Activated CD4-positive, alpha-beta T cell treated with anti-CD3 and anti-CD28 coated beads, Interleukin-2, Interleukin-6, amounts not matched to agents 100 ng/mL and 50 ng/mL, durations not matched to agents 16 hours and 8 hours (primary cell): ENCODE data around the gene OTOP2.

Experiments
- DNase-seq: peaks from one replicate; pipeline ENCODE4 v3.0.0-alpha.2; 2020

The OTOP2 gene, protein sequence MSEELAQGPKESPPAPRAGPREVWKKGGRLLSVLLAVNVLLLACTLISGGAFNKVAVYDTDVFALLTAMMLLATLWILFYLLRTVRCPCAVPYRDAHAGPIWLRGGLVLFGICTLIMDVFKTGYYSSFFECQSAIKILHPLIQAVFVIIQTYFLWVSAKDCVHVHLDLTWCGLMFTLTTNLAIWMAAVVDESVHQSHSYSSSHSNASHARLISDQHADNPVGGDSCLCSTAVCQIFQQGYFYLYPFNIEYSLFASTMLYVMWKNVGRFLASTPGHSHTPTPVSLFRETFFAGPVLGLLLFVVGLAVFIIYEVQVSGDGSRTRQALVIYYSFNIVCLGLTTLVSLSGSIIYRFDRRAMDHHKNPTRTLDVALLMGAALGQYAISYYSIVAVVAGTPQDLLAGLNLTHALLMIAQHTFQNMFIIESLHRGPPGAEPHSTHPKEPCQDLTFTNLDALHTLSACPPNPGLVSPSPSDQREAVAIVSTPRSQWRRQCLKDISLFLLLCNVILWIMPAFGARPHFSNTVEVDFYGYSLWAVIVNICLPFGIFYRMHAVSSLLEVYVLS

DNA sequence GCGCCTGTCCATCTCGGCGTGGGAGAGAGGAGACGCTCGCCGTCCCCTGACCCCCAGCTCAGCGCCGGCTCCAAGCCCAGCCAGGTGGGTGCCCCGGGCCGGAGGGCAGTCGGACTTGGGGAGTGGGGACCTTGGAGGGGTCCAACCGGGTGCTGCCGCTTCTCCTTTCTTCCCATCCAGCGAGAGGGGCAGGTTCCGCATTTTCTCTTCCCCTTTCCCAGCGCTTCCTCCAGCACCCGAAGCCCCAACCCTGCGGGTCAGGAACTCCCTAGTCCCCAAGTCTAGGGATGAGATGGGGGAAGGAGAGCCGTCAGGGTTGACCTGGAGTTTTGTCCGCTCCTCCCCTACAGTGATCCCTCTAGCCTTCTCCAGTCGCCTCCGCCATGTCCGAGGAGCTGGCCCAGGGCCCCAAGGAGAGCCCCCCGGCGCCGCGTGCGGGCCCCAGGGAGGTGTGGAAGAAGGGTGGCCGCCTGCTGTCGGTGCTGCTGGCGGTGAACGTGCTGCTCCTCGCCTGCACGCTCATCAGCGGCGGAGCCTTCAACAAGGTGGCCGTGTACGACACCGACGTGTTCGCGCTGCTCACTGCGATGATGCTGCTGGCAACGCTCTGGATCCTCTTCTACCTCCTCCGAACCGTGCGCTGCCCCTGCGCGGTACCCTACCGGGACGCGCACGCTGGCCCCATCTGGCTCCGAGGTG, at the start of gene OTOP2:
Gene OTOP2 (plus strand): TSS at position 24 of the 699 bp plus-strand sequence. CDS start 360 bp downstream, at position 384.
- DNase-seq: no peak

DNA sequence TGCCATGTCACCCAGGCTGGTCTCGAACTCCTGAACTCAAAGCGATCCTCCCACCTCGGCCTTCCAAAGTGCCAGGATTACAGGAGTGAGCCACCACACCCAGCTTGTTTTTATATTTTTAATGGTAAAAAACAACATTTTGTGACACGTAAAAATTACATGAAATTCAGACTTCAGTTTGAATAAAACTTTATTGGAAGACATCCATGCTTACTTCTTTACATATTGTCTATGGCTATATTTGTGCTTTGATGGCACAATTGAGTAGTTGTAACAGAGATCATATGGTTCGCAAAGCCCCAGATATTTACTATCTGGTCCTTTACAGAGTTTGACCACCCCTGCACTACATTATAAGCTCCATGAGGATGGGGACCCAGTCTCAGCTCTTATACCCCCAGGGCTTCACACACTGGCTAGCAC, 49.4 kb upstream of the OTOP2 start:
- no peak for DNase-seq

DNA sequence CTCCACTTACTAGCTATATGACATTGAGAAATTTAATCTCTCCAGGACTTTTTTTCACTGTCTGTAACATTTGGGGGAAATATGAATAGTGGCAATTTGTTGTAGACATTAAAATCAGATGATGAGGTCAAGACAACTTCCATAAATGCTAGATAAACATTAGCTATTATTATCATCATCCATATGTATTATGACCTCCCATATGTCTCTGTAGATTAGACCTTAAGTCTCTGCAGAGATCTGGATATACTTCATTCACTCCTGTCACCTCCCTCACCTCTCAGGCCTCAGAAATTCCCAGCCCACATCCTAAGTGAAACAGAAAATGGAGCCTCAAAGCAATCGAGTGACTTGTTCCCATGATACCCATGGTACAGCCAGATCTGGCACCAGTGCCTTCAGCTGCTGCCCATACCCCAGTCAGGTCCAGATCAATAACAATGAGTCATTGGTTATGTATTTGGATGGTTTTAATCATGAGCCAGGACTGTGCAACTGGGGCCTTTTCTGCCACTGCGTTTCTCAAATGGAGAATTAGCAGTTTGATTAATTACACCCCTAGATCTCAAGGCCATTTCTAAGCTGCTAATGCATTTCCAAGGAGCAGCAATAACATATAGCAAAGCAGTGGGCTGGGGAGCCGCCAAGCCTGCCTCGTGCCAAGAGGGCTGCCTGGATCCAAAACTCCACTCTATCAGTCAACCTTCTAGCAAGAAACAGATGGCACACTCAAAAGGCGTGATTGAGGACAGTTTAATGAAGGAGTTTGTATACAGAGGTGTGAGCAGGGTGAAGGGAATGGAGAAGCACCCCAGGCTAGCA, 48.7 kb upstream of the OTOP2 start:
- DNase-seq: no peak

DNA sequence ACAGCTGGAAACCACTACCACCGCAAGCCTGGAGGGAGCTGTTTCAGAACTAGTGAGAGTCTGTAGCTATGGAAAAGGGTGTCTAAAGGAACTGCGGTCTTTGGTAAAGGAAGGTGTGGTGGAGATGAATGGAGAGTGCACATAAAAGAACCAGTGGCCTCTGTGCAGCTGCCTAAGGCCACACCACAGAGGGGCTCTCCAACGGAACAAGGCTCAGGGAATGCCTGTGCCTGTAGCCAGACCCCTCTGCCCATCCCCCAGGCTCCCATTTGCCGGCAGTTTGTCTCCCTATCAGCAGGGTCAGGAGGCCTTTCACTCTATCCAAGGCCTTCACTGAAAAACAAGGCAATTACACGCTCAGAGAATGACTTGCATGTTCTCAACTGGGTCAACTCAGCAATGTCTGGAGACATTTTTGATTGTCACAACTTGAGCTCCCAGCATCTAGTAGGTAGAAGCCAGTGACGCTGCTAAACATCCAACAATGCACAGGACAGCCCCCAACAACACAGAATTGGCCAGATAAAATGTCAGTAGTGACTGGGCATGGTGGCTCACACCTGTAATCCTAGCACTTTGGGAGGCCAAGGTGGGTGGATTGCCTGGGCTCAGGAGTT, 48.0 kb upstream of the OTOP2 start:
- no peak for DNase-seq

DNA sequence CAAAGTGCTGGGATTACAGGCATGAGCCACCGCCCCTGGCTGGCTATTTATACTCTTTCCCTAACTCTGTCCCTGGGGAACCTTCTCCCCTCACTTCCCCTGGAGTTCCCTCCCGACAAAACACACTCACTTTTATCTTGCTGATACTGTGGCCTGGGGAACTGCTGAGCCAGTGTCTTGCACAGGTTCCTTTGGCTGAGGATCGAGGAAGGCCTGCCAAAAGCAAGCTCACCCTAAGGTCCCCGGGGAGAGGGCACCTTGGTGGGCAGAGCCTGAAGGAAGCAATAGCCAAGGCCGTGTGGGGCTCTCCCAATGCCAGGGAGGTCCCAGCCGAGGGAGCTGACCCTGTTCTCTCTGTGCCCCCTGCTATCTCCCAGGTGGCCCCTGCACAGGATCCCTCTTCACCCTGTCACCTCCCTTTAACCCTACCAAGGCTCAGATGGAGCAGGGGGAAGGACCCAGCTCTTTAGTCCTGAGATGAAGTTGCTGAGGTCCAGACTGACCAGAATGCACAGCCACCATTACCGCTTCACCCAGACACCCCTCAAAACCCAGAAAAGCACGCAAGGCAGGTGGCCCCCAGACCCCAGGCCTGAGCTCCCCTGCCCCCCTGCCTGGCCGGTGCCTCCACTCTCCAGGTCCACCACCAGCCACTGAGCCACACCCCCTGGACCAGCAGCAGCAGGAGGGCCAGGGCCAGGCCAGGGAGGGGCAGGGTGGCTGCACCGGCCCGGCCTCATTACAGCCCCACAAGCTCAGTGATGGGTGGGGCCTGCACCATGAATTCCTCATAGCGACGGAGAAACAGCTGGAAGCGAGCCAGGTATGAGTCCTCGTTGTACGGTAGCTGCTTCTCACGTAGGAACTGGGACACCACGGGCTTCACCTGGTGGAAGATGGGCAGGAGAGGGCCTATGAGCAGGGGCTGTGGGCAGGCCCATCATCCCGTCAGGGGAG, 46.2 kb upstream of the OTOP2 start:
- no peak for DNase-seq

DNA sequence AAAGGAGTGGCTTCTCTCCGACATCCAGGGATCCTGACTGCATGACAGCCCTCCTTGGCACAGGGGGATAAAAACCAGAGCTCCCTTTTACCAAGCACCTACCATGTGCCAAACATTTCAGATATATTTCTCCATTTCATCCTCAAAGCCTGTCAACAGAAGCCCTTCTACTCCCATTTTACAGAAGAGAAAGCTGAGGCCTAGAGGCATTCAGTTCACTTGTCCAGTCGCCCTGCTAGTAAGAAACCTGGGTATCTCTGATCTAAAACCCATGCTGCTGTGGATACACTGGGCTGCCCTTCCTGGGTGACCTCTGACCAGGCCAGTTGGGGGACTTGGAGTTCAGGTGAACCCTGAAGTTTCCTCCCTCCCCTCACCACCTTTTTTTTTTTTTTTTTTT, 45.4 kb upstream of the OTOP2 start:
- DNase-seq: no peak

DNA sequence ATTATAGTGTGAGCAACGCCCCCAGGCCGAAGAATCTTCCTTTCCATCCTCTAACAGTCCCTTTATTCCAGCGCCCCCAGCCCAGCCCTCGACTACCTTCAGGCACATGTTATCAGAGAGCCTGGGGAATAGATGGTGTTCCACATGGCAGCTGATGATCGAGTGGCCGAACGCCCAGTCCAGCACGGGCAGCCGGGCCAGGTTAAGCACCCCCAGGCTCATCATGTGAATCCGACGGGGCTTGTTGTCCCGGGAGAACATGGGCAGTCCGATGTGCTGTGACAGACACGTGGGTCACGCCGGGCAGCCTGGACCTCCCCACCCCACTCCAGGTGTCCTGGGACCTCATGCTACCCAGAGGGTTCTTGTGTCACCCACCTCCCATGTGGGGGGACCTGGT, 44.8 kb upstream of the OTOP2 start:
- DNase-seq: no peak

DNA sequence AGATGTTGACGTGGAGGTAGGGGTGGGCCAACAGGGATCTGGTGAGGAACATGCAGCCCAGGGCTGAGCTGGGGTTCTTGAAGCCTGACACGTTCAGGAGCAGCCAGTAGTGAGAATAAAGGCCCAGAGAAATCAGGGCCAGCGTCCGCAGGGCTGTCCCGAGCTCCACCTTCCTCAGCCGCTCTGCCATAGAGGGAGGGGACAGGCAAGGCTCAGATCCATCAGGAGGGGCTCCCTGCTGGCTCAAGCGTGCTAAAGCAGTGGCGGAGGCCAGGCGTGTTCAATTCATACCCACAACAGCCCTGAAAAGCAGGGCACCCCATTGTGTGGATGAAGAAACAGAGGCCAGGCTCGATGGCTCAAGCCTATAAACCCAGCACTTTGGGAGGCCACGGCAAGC, 43.0 kb upstream of the OTOP2 start:
- no peak for DNase-seq

DNA sequence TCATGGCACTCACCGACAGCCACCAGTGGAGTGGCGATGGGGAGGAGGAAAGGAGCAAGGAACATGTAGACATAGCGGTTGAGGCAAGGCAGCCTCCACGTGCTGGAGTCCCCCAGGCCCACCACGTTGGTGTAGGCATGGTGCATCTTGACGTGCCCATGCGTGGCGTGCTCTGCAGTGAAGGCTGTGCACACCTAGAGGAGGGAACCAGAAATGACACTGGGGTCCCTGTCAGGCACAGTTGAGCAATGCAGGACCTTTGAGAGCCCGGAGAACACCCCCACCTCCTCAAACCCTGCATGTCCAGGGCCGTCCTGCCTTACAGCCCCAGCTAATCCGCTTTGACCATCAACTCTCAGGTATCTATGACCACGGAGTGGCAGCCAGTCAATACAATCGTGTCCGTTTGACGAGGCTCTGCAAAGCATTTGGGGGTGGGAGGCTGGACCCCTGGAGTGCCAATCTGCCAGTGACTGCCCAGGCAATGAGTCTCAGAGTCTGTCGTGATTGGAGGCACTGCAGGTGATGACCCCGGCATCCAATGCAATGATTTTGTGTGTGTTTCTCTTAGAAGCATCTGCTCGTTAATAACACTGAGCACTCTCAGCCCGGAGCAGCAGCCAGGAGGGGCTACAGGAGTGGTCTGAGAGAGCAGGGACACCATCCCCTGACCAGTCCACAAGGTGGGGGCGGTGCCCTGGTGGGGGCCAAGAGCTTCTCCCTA, 41.4 kb upstream of the OTOP2 start:
- DNase-seq: no peak

DNA sequence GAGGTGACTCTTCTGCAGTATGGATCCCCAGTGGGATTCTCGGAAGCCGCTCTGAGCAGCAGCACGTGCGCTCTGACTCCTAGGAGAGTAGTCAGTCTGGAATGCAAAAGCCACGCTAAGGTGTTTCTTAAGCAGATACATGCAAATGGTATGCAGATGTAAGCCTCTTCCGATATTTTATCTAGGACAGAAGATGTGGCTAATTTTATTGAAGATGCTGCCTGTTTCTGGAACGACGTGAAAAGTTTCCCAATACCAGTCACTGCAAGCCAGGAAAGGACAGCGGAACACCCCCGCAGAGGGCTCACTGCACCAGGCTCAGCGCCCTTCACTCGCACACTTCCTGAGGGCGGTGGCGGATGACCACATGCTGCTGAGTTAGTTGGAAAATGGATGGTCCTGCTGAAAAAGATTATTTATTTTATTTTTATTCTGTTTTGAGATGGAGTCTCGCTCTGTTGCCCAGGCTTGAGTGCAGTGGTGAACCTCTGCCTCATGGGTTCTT, 40.8 kb upstream of the OTOP2 start:
- DNase-seq: no peak

DNA sequence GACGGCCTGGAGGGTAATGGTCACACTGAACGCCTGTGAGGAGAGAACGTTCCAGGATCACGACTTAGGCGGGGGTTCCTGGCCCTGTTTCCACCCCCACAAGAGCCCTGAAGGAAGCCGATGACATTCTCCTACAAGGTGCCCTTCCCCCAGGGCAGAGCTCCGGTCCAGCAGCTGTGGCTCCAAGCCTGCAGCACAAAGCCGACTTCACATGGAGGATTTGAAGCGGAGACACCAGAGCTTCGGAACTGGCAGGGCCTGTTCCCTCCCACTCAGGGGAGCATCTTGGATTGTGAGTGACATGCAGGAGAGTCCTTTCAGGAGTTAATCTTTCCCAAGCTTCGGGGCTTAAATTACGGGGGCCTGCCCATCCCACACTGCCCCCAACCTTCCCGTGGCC, 35.6 kb upstream of the OTOP2 start:
- DNase-seq: no peak

DNA sequence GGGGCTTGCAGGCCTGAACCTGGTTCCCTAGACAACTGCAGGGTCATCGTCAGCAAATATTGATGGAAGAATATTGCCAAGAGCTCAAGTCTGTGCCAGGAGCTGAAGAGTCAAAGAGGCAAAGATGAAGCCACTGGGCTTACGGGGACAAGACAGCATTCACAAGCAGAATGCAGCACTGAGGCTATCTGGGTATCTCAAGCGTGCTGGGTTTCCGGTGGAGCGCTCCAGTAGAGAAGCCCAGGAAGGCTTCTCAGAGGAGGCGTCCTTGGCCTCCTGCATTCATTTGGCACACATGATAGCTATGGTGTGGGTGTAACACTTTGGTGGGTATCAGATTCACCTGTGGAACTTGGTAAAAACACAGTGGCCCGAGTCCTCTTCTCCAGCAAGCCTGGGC, 33.5 kb upstream of the OTOP2 start:
- DNase-seq: no peak

DNA sequence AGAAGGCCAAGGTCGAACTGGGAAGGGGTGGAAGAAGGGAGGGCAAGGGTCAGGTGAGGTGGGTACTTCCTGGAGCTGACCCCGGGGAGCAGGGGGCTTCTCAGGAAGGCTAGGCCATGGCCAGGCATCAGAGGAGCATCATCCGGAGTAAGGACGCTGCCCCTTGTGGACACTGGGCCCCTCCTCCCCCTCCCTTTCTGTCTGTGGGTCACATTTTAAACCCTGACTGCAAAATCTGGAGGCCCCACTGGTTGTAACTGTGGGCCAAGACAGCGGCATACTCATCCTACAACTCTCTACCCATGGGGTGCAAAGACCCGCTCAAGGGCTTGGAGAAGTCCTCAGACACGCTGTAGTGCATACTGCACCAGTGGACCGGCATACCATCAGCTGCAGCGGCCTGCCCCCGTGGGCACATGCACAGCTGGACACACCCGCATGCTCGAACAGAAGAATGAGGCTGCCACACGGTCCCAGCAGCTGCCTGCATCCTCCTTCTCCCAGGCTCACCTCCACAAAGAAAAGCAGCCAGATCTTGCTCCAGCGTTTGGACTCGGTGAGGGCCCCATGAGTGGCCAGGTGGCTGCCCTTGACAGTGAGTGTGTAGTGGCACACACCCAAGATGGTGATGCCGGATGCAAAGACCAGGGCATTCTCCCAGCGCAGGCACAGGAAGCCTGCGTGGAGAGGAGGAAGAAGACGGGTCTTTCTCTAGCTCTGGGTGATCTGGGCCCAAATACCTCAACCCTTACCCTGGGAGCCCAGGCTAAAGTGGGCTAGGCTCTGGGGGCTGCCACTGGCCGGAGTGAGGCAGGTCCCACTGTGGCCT, 31.8 kb upstream of the OTOP2 start:
- DNase-seq: no peak

DNA sequence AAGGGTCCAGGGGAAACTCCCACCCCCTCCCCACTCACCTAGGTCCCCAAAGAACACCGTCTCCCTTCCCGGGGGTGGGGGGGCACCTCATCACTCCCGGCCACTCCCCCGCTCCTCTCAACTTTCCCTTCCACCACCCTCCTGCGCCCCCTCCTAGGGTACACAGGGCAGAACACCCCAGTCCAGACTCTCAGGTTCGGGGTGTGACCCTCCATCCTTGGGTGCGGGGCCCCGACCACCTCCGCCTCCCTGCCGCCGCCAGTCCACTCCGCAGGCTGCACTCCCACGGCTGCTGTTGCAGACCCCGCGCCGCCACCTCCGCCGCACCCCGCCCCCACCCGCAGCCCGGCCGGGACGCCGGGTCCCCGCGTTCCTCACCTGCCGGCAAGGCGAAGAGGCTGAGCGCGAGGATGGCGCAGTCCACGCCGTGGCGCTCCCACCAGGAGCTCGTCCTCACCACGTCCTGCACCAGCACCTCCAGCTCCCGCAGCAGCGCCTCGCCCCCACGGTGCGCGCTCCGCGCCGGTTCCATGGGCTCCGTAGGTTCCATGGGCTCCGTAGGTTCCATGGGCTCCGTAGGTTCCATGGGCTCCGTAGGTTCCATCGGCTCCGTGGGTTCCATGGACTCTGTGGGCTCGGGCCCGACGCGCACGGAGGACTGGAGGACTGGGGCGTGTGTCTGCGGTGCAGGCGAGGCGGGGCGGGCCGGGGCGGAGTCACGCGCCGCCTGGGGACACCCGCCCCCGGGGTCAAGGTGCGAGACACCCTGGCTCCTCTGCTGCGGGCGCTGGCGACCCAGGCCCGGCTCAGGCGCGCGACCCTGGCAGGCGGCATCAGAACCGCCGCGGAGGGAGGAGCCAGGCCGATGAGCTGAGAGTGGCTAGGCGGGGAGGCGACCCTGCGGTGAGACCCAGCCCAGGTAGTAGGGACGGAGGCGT, 30.8 kb upstream of the OTOP2 start, which contains the start of gene FADS6:
Gene FADS6 (minus strand): TSS at position 660 of the 938 bp plus-strand sequence. CDS start 38 bp downstream, at position 622.
- no peak for DNase-seq

DNA sequence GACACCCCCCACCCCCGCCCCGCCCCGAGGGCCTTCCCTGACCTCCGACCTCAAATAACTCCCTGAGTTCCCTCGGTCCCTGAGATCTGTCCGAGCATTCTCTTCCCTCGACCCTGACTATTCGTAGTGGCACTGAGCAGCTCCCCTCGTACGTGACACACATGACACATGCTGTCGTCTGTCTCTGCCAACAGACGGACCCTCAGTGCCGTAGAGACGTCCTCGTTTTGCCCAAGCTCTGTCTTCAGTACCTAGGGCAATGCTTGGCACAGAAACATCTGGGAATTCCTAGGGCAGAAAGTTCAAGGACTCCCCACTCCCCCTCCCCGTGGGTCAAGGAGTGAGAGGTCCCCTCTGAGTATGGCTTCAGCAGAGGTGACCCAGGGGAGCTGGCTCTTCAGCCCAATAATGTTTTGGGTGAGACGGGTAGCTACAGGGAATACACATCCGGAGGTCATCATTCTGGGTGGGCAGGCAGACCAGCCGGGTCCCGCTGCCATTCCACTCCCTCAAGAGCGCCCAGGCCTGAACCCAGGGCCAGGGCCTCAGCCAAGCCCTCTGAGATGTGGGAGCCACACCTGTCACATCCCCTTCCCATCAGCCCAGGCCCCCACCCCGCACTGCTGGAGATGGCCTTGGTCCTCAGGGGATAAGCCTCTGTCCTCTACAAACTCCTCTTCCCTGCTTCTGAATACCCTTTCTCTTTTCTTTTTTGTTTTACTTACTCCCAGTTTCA, 30.0 kb upstream of the OTOP2 start:
- no peak for DNase-seq

DNA sequence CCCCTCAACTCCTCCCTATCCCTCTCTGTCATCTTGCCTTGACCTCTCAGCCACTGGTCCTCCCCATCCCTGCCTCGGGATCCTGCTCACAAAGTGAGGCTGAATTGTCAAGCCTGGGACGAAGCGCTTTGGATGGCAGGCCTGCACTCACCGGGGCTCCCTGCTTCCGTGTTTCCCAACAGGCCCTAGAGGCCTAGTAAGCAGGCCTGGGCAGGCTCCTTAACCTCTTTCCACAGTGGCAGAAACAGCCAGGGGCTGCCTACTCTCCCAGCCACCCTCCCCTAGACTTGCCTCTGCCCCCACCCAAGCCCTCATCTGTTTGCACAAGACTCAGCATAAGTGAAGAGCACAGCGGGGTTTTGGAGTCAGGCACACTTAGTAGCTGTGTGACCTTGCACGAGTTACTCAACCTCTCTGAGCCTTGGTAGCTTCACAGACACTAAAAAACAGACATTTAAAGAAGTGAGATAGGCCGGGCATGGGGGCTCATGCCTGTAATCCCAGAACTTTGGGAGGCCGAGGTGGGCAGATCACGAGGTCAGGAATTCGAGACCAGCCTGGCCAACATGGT, 25.6 kb upstream of the OTOP2 start:
- DNase-seq: no peak

DNA sequence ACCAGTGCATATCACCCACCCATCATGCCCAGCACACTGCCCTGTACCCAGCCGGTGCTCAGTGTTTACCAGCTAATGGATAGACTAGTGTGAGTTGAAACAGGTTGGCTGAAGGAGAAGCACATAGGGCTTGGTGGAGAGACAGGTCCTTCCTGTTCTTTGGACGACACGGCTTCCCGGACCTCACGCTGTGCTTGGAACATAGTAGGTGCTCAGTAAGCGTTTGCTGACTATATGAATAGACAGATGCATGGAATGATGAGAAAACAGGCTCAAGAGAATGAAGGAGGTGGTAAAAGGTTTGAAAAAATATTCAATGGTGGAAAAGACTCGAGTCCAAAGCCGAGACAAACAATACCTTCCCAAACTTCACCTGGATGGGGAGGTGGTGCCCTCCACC, 23.9 kb upstream of the OTOP2 start:
- no peak for DNase-seq
